Activated T-cell treated with anti-CD3 and anti-CD28 coated beads, Interleukin-2, amount 50 U/mL, for 4 hours (primary cell): Measurements from ENCODE around the gene COL26A1. TPM values are rescaled to one million over a fixed set of nuclear protein-coding genes. Genes with fewer than 3 reads are reported as not detected.
A peak's percentile ranks its signal among the peaks of the same experiment; 100 is the strongest.

Experiments used
- ATAC-seq, 2 donors: fragments of 200-7000 bp; cut with Tn5 transposase; one replicate each; pipeline ENCODE4 v1.10.0; 2021
- DNase-seq: peaks from one replicate; pipeline ENCODE4 v3.0.0-alpha.2; 2020
- H3K27me3 Mint-ChIP-seq: one replicate; pipeline ENCODE4 v1.8.0; 2021; ENCODE audit warnings: low read depth, mixed read lengths
- H3K36me3 Mint-ChIP-seq: one replicate; pipeline ENCODE4 v1.8.0; 2022; ENCODE audit warnings: mixed read lengths; ENCODE audit not compliant: insufficient read depth
- H3K4me1 Mint-ChIP-seq: one replicate; pipeline ENCODE4 v1.8.0; 2021; ENCODE audit warnings: low read depth, mixed read lengths
- H3K4me3 Mint-ChIP-seq: one replicate; pipeline ENCODE4 v1.8.0; 2021; ENCODE audit warnings: mild to moderate bottlenecking, moderate library complexity, mixed read lengths
- H3K9me3 Mint-ChIP-seq: one replicate; pipeline ENCODE4 v1.8.0; 2021; ENCODE audit warnings: mixed read lengths
- total RNA-seq, 3 donors: library from RNA; stranded (reverse); gene quantifications; one replicate each; pipeline ENCODE4 v1.2.1, GENCODE V29; 2021

The COL26A1 gene
- total RNA-seq, 3 donors from 2014 or later = 0.05 TPM; not detected in 2

DNA sequence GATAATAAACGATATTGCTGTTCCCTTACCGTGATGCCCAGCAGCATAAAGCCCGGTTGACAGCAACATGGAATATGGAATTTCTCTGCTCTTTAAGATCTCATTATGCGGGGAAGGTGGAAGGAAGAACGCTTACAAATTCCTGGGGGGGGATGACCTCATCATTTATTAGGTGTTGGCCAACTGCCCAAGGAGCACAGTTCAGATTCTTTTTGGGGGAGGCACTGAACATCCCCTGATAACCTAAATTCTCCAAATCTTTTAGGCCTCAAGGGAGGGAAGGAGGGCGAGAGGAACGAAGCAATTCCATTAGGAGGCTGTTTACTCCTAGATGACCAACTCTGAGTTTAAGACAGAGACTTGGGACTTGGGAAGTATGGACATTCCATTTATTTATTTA is 5.2 kb upstream of the COL26A1 start:
- Mint-ChIP-seq H3K27me3 (peaks cover 16% of the 10 kb centered on the region), H3K4me3 (no peak overlapping the region), H3K36me3 (no peaks in the 10 kb centered on the region), H3K9me3 (no peaks in the 10 kb centered on the region), H3K4me1 (peaks cover 6% of the 10 kb centered on the region)
- ATAC-seq (no peak), DNase-seq (no peak)

DNA sequence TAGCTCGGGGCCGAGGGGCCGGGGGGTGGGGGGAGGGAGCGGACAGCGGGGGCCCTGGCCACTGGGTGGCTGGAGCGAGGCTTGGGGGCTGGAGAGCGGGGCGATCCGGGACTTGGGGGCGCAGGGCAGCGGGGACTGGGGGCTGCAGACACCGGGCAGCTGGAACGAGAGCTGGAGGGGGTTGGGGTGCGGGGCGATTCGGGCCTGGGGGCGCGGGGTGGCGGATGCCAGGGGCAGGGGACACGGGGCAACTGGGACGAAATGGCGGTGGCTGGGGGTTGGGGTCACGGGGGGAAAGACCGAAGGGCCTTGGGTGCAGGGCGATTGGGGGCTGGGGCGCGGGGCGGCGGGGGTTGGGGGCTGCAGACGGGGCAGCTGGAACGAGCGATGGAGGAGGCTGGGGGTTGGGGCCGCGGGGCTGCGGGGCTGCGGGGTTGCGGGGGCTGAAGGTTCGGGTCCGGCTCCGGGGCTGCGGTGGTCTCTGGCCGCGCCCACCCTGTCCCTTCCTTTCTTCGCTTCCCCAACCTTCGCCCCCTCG is 590 bp downstream of the COL26A1 start:
- H3K36me3 Mint-ChIP-seq = no peaks in the 10 kb centered on the region
- ATAC-seq (no peak), DNase-seq (no peak)
- H3K4me3 Mint-ChIP-seq = no peak overlapping the region
- peaks cover 3% of the 10 kb centered on the region for H3K4me1 Mint-ChIP-seq
- peaks cover 24% of the 10 kb centered on the region for H3K27me3 Mint-ChIP-seq
- no peaks in the 10 kb centered on the region for H3K9me3 Mint-ChIP-seq

DNA sequence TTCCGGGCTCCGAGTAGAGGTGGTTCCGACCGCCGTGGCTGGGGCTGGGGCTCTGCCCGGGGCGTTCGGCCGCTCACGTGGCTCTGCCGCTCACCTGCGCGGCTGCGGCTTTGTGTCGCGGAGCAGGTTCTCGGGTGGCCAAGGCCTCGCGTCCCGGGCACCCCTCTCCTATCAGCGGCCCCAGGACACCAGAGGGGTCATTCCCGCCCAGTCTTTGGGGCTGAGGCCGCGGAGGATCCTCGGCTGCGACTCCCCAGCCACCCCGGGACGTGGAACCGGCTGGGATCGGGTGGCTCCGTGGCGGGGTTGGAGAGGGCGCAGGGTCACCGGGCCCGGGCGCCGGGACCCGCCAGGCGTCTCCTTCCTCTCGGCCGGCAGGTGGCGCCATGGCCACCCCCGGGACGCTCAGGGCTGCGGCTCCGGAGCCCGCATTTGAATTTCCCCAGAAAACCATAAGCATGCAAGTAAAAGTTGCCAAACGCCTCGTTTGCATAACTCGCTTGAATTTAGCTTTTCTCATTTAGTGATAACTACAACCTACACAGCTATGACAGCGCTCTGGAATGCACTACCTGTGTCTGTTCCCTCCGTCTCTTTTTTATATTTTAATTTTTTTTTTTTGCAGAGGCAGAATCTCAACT is 1.2 kb downstream of the COL26A1 start:
- DNase-seq = peak; percentile 62
- H3K36me3 Mint-ChIP-seq = no peaks in the 10 kb centered on the region
- peaks cover 24% of the 10 kb centered on the region for H3K27me3 Mint-ChIP-seq
- peaks cover 3% of the 10 kb centered on the region for H3K4me1 Mint-ChIP-seq
- ATAC-seq = peak; percentile 94 to 95
- no peaks in the 10 kb centered on the region for H3K9me3 Mint-ChIP-seq
- H3K4me3 Mint-ChIP-seq = peak overlapping the region; percentile 17

DNA sequence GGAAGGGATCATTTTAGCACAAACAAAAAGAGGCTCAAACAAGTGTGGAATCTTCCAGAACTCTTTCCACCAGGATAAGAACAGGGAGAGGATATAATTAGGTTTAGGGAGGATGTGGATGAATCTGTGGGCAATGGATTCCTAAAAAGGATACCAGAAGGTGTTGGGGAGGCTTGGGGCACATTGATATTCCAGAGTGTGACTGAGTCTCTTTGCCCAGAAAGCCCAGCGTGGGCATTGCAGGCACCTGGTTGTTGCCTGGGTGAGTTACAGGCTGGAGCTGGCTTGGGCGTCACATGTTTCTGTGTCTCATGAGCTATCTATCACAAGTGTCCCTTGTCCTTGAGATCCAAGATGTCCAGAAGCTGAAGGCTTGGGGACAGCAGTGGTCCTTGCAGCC is 3.3 kb downstream of the COL26A1 start:
- Mint-ChIP-seq H3K36me3 (no peaks in the 10 kb centered on the region), H3K4me1 (peaks cover 8% of the 10 kb centered on the region), H3K4me3 (no peak overlapping the region), H3K27me3 (peaks cover 26% of the 10 kb centered on the region), H3K9me3 (no peaks in the 10 kb centered on the region)
- ATAC-seq (no peak), DNase-seq (no peak)

DNA sequence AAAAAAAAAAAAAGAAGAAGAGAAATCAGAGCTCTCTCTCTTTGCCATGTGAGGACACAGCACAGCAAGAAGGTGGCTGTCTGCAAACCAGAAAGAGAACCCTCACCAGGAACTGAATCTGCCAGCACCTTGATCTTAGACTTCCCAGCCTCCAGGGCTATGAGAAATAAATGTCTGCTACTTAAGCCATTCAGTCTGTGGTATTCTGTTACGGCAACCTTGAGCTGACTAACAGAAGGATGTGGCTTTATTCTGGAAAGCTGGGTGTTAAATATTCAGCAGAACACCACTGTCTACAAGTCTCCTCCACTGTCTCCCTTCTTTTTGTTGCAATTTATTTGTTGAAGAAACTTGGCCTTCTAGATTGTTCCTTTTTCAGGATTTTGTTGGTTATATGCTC is 5.0 kb downstream of the COL26A1 start:
- H3K4me3 Mint-ChIP-seq = no peak overlapping the region
- peaks cover 29% of the 10 kb centered on the region for H3K27me3 Mint-ChIP-seq
- peaks cover 4% of the 10 kb centered on the region for H3K4me1 Mint-ChIP-seq
- DNase-seq (no peak), ATAC-seq (no peak)
- no peaks in the 10 kb centered on the region for H3K9me3 Mint-ChIP-seq
- H3K36me3 Mint-ChIP-seq = no peaks in the 10 kb centered on the region

DNA sequence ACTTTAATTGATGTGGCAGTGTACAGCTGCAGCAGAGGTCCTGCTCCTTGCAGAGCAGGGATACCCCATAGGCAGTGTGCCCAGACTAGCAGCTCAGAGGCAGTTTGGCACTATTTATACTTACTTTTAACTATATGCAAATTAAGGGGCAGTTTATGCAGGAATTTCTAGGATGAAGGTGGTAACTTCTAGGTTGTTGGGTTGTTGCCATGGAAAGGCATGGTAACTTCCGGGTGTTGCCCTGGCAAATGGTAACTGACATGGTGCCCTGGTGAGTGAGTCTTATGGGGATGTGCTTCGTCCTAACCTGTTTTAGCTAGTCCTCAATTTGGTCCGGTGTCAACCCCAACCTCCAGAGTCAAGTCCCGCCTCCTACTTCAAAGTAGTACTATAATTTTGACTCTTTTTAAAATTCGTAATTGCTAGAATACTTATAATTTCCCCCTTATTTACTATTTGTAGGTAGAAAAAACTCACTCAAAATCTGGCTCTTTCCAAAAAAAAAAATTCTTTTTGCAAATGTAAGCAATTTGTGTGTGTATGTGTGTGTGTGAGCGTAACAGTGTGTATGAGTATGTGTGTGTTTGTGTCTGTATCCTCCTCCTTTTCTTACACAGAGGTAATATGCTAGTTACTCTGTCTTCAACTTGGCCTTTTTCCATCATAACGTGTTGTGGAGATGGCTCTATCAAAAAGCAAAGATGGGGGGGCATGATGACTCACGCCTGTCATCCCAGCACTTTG is 5.9 kb downstream of the COL26A1 start:
- Mint-ChIP-seq H3K9me3 (no peaks in the 10 kb centered on the region), H3K4me1 (peaks cover 4% of the 10 kb centered on the region), H3K4me3 (no peak overlapping the region), H3K27me3 (peaks cover 32% of the 10 kb centered on the region), H3K36me3 (no peaks in the 10 kb centered on the region)
- ATAC-seq (no peak), DNase-seq (no peak)

DNA sequence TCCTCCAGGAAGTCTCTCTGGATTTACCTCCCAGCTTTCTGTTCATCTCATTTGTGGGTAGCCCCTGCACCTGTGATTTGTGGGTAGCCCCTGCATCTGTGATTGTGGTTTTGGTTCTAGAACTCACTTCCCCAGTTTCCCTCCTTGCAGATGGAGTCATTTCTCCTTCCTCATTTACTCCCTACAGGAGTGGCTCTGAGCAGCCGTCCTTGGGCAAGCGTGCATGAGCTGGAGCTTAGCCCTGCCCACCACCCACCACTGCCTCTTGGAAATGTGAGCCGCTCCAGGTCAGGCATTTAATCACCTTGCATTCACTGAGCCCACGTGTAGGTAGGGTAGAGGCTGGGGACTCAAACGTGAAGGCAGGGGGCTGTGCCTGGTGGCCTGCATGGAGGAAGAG is 8.2 kb downstream of the COL26A1 start:
- no peaks in the 10 kb centered on the region for H3K9me3 Mint-ChIP-seq
- ATAC-seq = no peak
- peaks cover 32% of the 10 kb centered on the region for H3K27me3 Mint-ChIP-seq
- H3K36me3 Mint-ChIP-seq = no peaks in the 10 kb centered on the region
- DNase-seq = no peak
- H3K4me3 Mint-ChIP-seq = no peak overlapping the region
- peaks cover 4% of the 10 kb centered on the region for H3K4me1 Mint-ChIP-seq

DNA sequence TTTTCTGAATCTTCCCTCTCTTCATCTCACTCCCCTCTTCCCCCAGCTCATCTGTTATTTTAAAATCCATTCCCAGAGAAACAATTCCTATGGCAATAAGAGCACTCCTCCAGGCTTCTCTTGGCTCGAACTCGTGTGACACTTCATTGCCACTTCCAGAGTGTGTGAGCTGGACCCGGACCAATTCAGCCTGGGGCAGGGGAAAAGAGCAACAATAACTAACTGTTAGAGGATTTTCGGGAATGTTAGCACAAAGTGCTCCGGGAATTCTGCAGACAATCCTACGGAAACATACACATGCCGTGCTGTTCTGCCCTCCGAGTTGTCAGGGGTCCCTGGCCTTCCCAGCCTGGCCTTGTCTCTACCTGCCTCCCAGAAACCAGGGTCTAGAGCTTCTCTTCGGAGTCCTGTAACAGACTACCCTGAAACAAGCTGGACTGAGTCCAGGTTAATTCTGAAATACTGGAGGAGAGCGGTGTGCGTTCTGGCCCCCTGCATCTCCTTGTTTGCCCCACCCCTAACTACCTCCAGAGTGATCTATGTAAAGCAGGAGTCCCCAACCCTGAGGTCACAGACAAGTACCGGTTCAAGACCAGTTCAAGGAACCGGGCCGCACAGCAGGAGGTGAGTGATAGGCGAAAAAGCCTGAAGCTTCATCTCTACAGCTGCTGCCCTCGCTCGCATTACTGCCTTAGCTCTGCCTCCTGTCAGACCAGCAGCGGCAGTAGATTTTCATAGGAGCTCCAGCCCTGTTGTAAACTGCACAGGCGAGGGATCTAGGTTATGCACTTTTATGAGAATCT is 11.3 kb downstream of the COL26A1 start:
- H3K36me3 Mint-ChIP-seq = no peaks in the 10 kb centered on the region

DNA sequence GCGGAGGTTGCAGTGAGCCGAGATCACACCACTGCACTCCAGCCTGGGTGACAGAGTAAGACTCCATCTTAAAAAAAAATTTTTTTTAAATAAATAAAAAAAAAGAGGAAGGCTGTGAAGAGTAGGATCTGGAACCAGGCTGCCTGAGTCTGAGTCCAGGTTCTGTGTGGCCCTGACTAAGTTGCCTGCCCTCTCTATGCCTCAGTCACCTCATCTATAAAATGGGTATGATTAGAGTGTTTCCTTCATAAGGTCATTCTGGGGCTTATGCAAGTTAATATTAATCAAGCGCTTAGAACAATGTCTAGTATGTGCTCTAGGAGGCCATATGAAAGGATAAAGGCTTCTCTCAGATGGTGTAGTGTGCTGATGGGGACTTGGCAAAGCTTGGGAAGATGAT is 12.3 kb downstream of the COL26A1 start:
- DNase-seq = no peak
- peaks cover 23% of the 10 kb centered on the region for H3K27me3 Mint-ChIP-seq
- peaks cover 4% of the 10 kb centered on the region for H3K4me1 Mint-ChIP-seq
- ATAC-seq = no peak
- no peak overlapping the region for H3K4me3 Mint-ChIP-seq
- no peaks in the 10 kb centered on the region for H3K36me3 Mint-ChIP-seq
- no peaks in the 10 kb centered on the region for H3K9me3 Mint-ChIP-seq

More for the DNA sequence above, 11.3 kb downstream of the COL26A1 start:
- peaks cover 4% of the 10 kb centered on the region for H3K4me1 Mint-ChIP-seq
- ATAC-seq (no peak), DNase-seq (no peak)
- H3K27me3 Mint-ChIP-seq = peaks cover 23% of the 10 kb centered on the region
- no peaks in the 10 kb centered on the region for H3K9me3 Mint-ChIP-seq
- no peak overlapping the region for H3K4me3 Mint-ChIP-seq

DNA sequence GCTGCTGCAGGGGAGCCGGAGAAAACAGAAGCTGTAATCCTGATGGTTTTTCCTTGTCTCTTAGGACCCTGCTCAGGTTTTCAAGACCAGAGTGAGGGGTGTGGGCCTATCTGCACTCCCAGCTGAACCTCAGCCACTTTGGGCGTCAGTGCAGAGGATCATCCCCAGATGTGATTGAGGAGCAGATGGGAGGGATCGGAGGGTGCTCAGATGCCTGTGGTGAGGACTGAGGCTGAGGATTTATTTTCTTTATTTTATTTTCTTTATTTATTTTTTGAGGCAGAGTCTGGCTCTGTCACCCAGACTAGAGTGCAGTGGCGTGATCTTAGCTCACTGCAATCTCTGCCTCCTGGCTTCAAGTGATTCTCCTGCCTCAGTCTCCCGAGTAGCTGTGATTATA is 13.9 kb downstream of the COL26A1 start:
- peaks cover 18% of the 10 kb centered on the region for H3K27me3 Mint-ChIP-seq
- DNase-seq (no peak), ATAC-seq (no peak)
- no peak overlapping the region for H3K4me3 Mint-ChIP-seq
- H3K4me1 Mint-ChIP-seq = no peaks in the 10 kb centered on the region
- no peaks in the 10 kb centered on the region for H3K36me3 Mint-ChIP-seq
- no peaks in the 10 kb centered on the region for H3K9me3 Mint-ChIP-seq

DNA sequence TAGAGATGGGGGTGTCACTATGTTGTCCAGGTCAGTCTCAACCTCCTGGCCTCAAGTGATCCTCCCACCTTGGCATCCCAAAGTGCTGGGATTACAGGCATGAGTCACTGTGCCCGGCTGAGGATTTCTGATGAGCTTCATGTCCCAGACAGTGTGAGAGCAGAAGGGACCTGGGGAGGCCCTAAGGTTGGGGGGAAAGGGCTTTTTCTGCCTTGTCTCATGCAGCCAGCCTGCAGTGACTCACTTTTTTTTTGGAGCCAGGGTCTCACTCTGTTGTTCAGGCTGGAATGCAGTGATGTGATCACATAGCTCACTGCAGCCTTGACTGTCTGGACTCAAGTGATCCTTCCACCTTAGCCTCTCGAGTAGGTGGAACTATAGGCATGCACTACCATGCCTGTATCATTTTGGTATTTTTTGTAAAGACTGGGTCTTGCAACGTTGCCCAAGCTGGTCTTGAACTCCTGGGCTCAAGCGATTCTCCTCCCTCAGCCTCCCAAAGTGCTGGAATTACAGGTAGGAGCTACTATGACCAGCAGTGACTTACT is 14.6 kb downstream of the COL26A1 start:
- H3K4me1 Mint-ChIP-seq = no peaks in the 10 kb centered on the region
- no peak for DNase-seq
- H3K36me3 Mint-ChIP-seq = no peaks in the 10 kb centered on the region
- no peaks in the 10 kb centered on the region for H3K9me3 Mint-ChIP-seq
- no peak for ATAC-seq
- peaks cover 13% of the 10 kb centered on the region for H3K27me3 Mint-ChIP-seq
- H3K4me3 Mint-ChIP-seq = no peak overlapping the region

DNA sequence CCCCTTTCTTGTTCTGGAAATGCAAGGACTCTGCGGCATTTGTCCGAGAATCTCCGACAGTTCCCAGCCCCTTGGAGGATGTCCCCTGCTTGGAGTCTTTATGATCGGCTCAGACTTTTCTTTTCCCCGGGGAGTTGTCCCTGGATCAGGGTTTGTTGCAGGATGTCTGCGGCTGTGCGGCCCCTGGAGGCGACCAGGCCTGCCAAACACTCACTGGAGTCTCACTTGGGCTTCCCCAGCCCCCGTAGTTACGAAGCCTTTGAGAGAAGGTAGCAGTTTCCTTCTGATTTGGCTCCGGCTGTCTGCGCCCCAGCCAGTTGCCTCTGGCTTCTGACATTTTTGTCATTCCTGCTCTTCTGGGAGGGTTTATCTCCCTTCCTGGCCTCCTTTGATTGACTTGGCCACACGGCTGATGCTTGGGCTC is 16.1 kb downstream of the COL26A1 start:
- no peak for ATAC-seq

DNA sequence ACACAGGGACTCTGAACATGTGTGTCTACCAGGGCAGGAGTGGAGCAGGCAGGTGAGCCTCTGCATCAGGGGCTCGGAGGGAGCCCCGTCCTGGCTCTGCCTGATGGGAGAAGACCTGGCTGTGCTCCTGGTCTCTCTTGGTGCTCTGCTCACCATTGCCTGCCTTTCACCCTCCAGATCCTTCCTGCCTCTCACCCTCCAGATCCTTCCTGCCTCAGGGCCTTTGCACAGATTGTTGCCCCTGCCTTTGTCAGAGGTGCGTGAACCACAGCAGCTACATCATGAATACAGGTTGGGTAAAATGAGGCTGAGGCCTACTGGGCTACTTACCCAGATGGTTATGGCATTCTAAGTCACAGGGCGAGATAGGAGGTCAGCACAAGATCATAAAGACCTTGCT is 16.6 kb downstream of the COL26A1 start:
- peaks cover 4% of the 10 kb centered on the region for H3K27me3 Mint-ChIP-seq
- H3K36me3 Mint-ChIP-seq = no peaks in the 10 kb centered on the region
- ATAC-seq = no peak
- no peak overlapping the region for H3K4me3 Mint-ChIP-seq
- DNase-seq = no peak
- H3K4me1 Mint-ChIP-seq = no peaks in the 10 kb centered on the region
- no peaks in the 10 kb centered on the region for H3K9me3 Mint-ChIP-seq

More for the DNA sequence above, 16.1 kb downstream of the COL26A1 start:
- no peaks in the 10 kb centered on the region for H3K4me1 Mint-ChIP-seq
- no peak for DNase-seq
- no peaks in the 10 kb centered on the region for H3K9me3 Mint-ChIP-seq
- H3K4me3 Mint-ChIP-seq = no peak overlapping the region
- H3K36me3 Mint-ChIP-seq = no peaks in the 10 kb centered on the region
- peaks cover 5% of the 10 kb centered on the region for H3K27me3 Mint-ChIP-seq

DNA sequence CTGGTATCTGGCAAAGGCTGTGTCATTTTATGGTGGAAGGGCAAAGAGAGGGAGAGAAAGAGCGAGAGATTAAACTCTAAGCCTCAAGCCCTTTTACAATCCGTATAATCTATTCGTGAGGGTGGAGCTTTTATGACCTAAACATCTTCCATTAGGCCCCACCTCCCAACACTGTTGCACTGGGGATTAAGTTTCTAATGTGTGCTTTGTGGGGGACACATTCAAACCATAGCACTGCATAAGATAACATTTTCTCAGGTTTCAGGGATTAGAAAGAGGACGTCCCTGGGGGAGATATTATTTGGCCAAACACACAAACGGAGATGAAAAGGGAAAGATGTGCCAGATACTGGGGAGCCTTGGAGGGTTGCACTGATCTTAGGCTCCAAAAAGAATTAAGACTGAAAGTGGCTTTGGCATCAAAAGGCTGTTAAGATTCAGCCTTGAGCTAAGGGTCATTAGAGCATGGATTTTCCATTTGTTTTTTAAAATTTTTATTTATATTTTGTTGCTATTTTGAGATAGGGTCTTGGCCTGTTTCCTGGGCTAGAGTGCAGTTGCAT is 19.0 kb downstream of the COL26A1 start:
- no peaks in the 10 kb centered on the region for H3K36me3 Mint-ChIP-seq
- H3K4me3 Mint-ChIP-seq = no peak overlapping the region
- no peaks in the 10 kb centered on the region for H3K27me3 Mint-ChIP-seq
- no peak for DNase-seq
- peaks cover 2% of the 10 kb centered on the region for H3K4me1 Mint-ChIP-seq
- no peaks in the 10 kb centered on the region for H3K9me3 Mint-ChIP-seq
- ATAC-seq = no peak
